Activated CD4-positive, alpha-beta memory T cell treated with anti-CD3 and anti-CD28 coated beads for 36 hours (primary cell): ENCODE measurements around the gene SPAAR. TPM values are rescaled to one million over a fixed set of nuclear protein-coding genes. Genes with fewer than 3 reads are reported as not detected.

ENCODE experiments used
- CTCF ChIA-PET: fragments of 350-600 bp; sonication (Branson Sonifier 250); formaldehyde crosslinking; loops from one replicate; lab custom pipeline; 2021; ENCODE audit warnings: antibody characterized with exemption, inconsistent platforms; lab: Charles Lee
- POLR2A ChIA-PET: fragments of 350-600 bp; sonication (Branson Sonifier 250); formaldehyde crosslinking; loops from one replicate; lab custom pipeline; 2021; ENCODE audit warnings: antibody characterized with exemption; lab: Charles Lee
- DNase-seq: peaks from one replicate; pipeline ENCODE4 v3.0.0-alpha.2; 2020
- H3K27ac Mint-ChIP-seq: one replicate; pipeline ENCODE4 v1.8.0; 2021; ENCODE audit warnings: mixed read lengths
- H3K27me3 Mint-ChIP-seq: one replicate; pipeline ENCODE4 v1.8.0; 2021; ENCODE audit warnings: mixed read lengths
- H3K36me3 Mint-ChIP-seq: one replicate; pipeline ENCODE4 v1.8.0; 2021; ENCODE audit warnings: mixed read lengths
- H3K4me1 Mint-ChIP-seq: one replicate; pipeline ENCODE4 v1.8.0; 2021; ENCODE audit warnings: low read depth, mixed read lengths
- H3K4me3 Mint-ChIP-seq: one replicate; pipeline ENCODE4 v1.8.0; 2021; ENCODE audit warnings: mild to moderate bottlenecking, mixed read lengths
- H3K9me3 Mint-ChIP-seq: one replicate; pipeline ENCODE4 v1.8.0; 2021; ENCODE audit warnings: mixed read lengths
- intact Hi-C: fragments of 100-400 bp; cut with micrococcal nuclease; formaldehyde crosslinking; loops from one replicate; pipeline ENCODE4 v1.15.1; 2023
- total RNA-seq, 2 experiments: library from RNA; stranded (reverse); gene quantifications; one replicate each; pipeline ENCODE4 v1.2.3, GENCODE V29; 2021

The SPAAR gene
- total RNA-seq, 2 experiments from 2014 or later, result not detected

GRCh38 chr9:35905051-35905781 is 4.1 kb upstream of the SPAAR start:
- intact Hi-C loops, result no loop called here
- no peaks in the 10 kb centered on the region for H3K9me3 Mint-ChIP-seq
- ChIA-PET CTCF (interaction anchor here (0.8 to 4.7 kb wide), 6 partner anchors 14 to 119 kb away, joined by 4 to 55 read pairs (median 10); no protein-coding TSS in a partner anchor), POLR2A (no interaction called here)
- H3K27me3 Mint-ChIP-seq, result peaks cover 4% of the 10 kb centered on the region
- DNase-seq, result no peak
- no peak overlapping the region for H3K27ac Mint-ChIP-seq
- peaks cover 45% of the 10 kb centered on the region for H3K4me1 Mint-ChIP-seq
- H3K4me3 Mint-ChIP-seq, result no peak overlapping the region
- H3K36me3 Mint-ChIP-seq, result no peaks in the 10 kb centered on the region

GRCh38 chr9:35905912-35906679 is 3.2 kb upstream of the SPAAR start, which contains the start of gene HRCT1:
Gene HRCT1 (plus strand): TSS chr9:35906202. CDS start chr9:35906288, 86 bp downstream.
- POLR2A ChIA-PET, result no interaction called here
- DNase-seq, result no peak
- CTCF ChIA-PET, result interaction anchor here (0.8 to 4.7 kb wide), 4 partner anchors 14 to 118 kb away, joined by 4 to 55 read pairs (median 10); no protein-coding TSS in a partner anchor
- Mint-ChIP-seq H3K4me3 (no peak within 1 kb of the TSS), H3K27me3 (peaks cover 2% of the 10 kb centered on the region), H3K9me3 (no peaks in the 10 kb centered on the region), H3K36me3 (no peaks in the 10 kb centered on the region), H3K27ac (no peak within 1 kb of the TSS), H3K4me1 (peaks cover 54% of the 10 kb centered on the region)
- intact Hi-C loops, result no loop called here

GRCh38 chr9:35906923-35907699 is 2.2 kb upstream of the SPAAR start:
- H3K4me3 Mint-ChIP-seq, result no peak overlapping the region
- peaks cover 2% of the 10 kb centered on the region for H3K27me3 Mint-ChIP-seq
- POLR2A ChIA-PET, result no interaction called here
- H3K27ac Mint-ChIP-seq, result no peak overlapping the region
- CTCF ChIA-PET, result interaction anchor here (0.6 to 1.2 kb wide), 3 partner anchors 33 to 48 kb away, joined by 3 to 7 read pairs (median 3); no protein-coding TSS in a partner anchor
- H3K4me1 Mint-ChIP-seq, result peaks cover 63% of the 10 kb centered on the region
- intact Hi-C loops, result no loop called here
- H3K36me3 Mint-ChIP-seq, result no peaks in the 10 kb centered on the region
- no peak for DNase-seq
- H3K9me3 Mint-ChIP-seq, result no peaks in the 10 kb centered on the region

- no peak overlapping the region for H3K4me3 Mint-ChIP-seq
- peaks cover 61% of the 10 kb centered on the region for H3K4me1 Mint-ChIP-seq
- ChIA-PET CTCF (interaction anchor here (0.6 to 1.2 kb wide), 4 partner anchors 13 to 47 kb away, joined by 3 to 7 read pairs (median 3); no protein-coding TSS in a partner anchor), POLR2A (no interaction called here)
- no peak for DNase-seq
- H3K9me3 Mint-ChIP-seq, result no peaks in the 10 kb centered on the region
- peaks cover under 1% of the 10 kb centered on the region for H3K27me3 Mint-ChIP-seq
- H3K36me3 Mint-ChIP-seq, result no peaks in the 10 kb centered on the region
- intact Hi-C loops, result no loop called here
- no peak overlapping the region for H3K27ac Mint-ChIP-seq
Measured at GRCh38 chr9:35907711-35908503, 1.4 kb upstream of the SPAAR start.

- Mint-ChIP-seq H3K4me1 (peaks cover 57% of the 10 kb centered on the region), H3K9me3 (no peaks in the 10 kb centered on the region), H3K36me3 (no peaks in the 10 kb centered on the region), H3K27ac (no peak overlapping the region), H3K27me3 (no peaks in the 10 kb centered on the region), H3K4me3 (no peak overlapping the region)
- ChIA-PET CTCF (interaction anchor here (0.6 to 1.0 kb wide), 2 partner anchors 12 to 32 kb away, joined by 3 read pairs; no protein-coding TSS in a partner anchor), POLR2A (no interaction called here)
- intact Hi-C loops, result no loop called here
- no peak for DNase-seq
Measured at GRCh38 chr9:35908504-35909125, 675 bp upstream of the SPAAR start.

GRCh38 chr9:35909687-35910612 is 660 bp downstream of the SPAAR start:
- Mint-ChIP-seq H3K36me3 (no peaks in the 10 kb centered on the region), H3K4me1 (peaks cover 54% of the 10 kb centered on the region), H3K4me3 (no peak overlapping the region), H3K27me3 (no peaks in the 10 kb centered on the region), H3K27ac (no peak overlapping the region), H3K9me3 (no peaks in the 10 kb centered on the region)
- ChIA-PET POLR2A (no interaction called here), CTCF (interaction anchor here (1.0 to 3.3 kb wide), 6 partner anchors 10 to 120 kb away, joined by 3 to 25 read pairs (median 4); no protein-coding TSS in a partner anchor)
- DNase-seq, result no peak
- intact Hi-C loops, result no loop called here

- Mint-ChIP-seq H3K27ac (peak overlapping the region; percentile 42), H3K4me1 (peaks cover 53% of the 10 kb centered on the region), H3K36me3 (no peaks in the 10 kb centered on the region), H3K4me3 (no peak overlapping the region), H3K9me3 (no peaks in the 10 kb centered on the region), H3K27me3 (no peaks in the 10 kb centered on the region)
- intact Hi-C loops, result no loop called here
- DNase-seq, result peak; percentile 70
- ChIA-PET POLR2A (no interaction called here), CTCF (interaction anchor here (0.6 to 3.3 kb wide), 12 partner anchors 7 to 121 kb away, joined by 3 to 25 read pairs (median 4); no protein-coding TSS in a partner anchor)
Measured at GRCh38 chr9:35910613-35911359, 1.5 kb downstream of the SPAAR start.

GRCh38 chr9:35911690-35912089 is 2.4 kb downstream of the SPAAR start:
- CTCF ChIA-PET, result interaction anchor here (0.6 to 3.3 kb wide), 11 partner anchors 8 to 122 kb away, joined by 3 to 25 read pairs (median 4); no protein-coding TSS in a partner anchor
- peaks cover 50% of the 10 kb centered on the region for H3K4me1 Mint-ChIP-seq
- H3K4me3 Mint-ChIP-seq, result no peak overlapping the region
- no peaks in the 10 kb centered on the region for H3K9me3 Mint-ChIP-seq
- no peak overlapping the region for H3K27ac Mint-ChIP-seq
- intact Hi-C loops, result no loop called here
- POLR2A ChIA-PET, result no interaction called here
- DNase-seq, result no peak
- H3K27me3 Mint-ChIP-seq, result no peaks in the 10 kb centered on the region
- H3K36me3 Mint-ChIP-seq, result no peaks in the 10 kb centered on the region

- CTCF ChIA-PET, result interaction anchor here (1.1 kb wide), 1 partner anchor 46 kb away, joined by 3 read pairs; no protein-coding TSS in a partner anchor
- H3K27me3 Mint-ChIP-seq, result no peaks in the 10 kb centered on the region
- H3K27ac Mint-ChIP-seq, result no peak overlapping the region
- H3K9me3 Mint-ChIP-seq, result no peaks in the 10 kb centered on the region
- H3K4me3 Mint-ChIP-seq, result no peak overlapping the region
- H3K36me3 Mint-ChIP-seq, result no peaks in the 10 kb centered on the region
- no peak for DNase-seq
- POLR2A ChIA-PET, result no interaction called here
- peaks cover 39% of the 10 kb centered on the region for H3K4me1 Mint-ChIP-seq
- intact Hi-C loops, result no loop called here
Measured at GRCh38 chr9:35912791-35913400, 3.6 kb downstream of the SPAAR start.
